Stimulated activated CD4-positive, alpha-beta T cell treated with anti-CD3 and anti-CD28 coated beads, Interleukin-1b, Interleukin-23, amount 100 ng/mL, for 48 hours (primary cell): Measurements from ENCODE around the gene CRYGA.
"Not testable (repeated sequence)": the region's sequence is repeated elsewhere in the genome, so short reads cannot be mapped to it uniquely, and the experiment has no call there.

ENCODE experiments used
- DNase-seq: peaks from one replicate; pipeline ENCODE4 v3.0.0-alpha.2; 2020

The CRYGA gene

GRCh38 chr2:208122248-208122647 is 41.1 kb downstream of the CRYGA start:
- no peak for DNase-seq

DNA sequence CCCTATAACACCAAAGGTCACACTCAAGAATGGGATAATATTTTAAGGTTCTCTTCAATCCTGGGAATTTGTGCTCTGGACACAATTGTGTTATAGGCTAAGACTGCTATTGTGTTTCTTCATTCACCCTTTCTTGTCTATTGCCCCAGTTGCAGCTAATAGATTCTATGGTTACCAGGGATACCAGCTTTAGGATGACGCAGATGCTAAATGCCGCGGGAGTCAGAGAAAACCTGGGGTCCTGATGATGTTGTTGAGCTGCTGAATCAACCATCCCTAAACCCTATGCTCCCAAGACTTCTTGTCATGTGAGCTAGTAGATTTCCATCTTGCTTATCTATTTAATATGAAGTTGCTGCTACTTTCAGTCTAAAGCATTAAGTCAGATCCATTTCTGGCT is 44.5 kb downstream of the CRYGA start:
- no peak for DNase-seq

GRCh38 chr2:208117390-208117789 is 46.0 kb downstream of the CRYGA start:
- not testable (repeated sequence) for DNase-seq

DNA sequence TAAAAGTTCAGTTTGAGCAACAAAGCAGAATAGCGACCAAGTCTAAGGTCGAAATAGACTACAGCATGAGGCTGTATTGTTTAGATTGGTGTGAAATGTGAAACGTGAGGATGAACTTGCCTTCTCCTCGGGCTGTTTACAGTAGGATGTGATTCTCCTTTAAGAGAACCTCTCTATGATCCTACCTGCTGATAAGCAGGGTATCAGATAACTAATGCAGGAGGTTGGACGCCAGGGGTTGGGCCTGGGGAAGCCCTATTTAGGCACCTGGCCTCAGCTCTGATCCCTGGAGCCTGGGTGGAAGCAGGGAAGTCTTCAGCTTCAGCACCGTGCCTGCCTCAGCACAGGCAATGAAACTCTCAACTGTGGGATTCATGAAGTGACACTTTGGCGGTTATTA is 50.4 kb downstream of the CRYGA start:
- DNase-seq, result no peak

GRCh38 chr2:208112273-208112745 is 51.1 kb downstream of the CRYGA start:
- DNase-seq, result not testable (repeated sequence)
